Heart right ventricle (tissue), 16 donors: ENCODE measurements around the gene BPIFB3. TPM values are rescaled to one million over a fixed set of nuclear protein-coding genes. Genes with fewer than 3 reads are reported as not detected.

Experiments
- ATAC-seq, 8 donors: fragments of 200-7000 bp; cut with Tn5 transposase; one replicate each; pipeline ENCODE4 v1.9.1; 2020; ENCODE audit warnings: mild to moderate bottlenecking in 8 of 8, moderate library complexity in 8 of 8, moderate number of reproducible peaks in 1 of 8
- DNase-seq, 2 donors: peaks; one replicate each; pipeline ENCODE4 v3.0.0-alpha.2; 2020
- H3K27ac ChIP-seq, 10 donors: fragments of 200-600 bp; sonication (generic) in 2 of 10; one replicate each; pipeline versions ENCODE4 v1.5.0 to v1.8.0; 2020 to 2022; ENCODE audit warnings: mild to moderate bottlenecking in 3 of 10
- H3K27me3 ChIP-seq, 7 donors: fragments of 200-600 bp; one replicate each; pipeline ENCODE4 v1.8.0; 2021 to 2022; ENCODE audit warnings: mild to moderate bottlenecking in 2 of 7
- H3K36me3 ChIP-seq, 9 donors: fragments of 200-600 bp; sonication (generic) in 1 of 9; one replicate each; pipeline versions ENCODE4 v1.5.0 to v1.8.0; 2020 to 2022; ENCODE audit warnings: mild to moderate bottlenecking in 2 of 9
- H3K4me1 ChIP-seq, 9 donors: fragments of 200-600 bp; sonication (generic) in 1 of 9; one replicate each; pipeline versions ENCODE4 v1.5.0 to v1.8.0; 2020 to 2022; ENCODE audit warnings: mild to moderate bottlenecking in 4 of 9
- H3K4me3 ChIP-seq, 10 donors: fragments of 200-600 bp; sonication (generic) in 2 of 10; one replicate each; pipeline versions ENCODE4 v1.5.0 to v1.8.0; 2020 to 2022; ENCODE audit warnings: mild to moderate bottlenecking in 7 of 10, moderate library complexity in 2 of 10
- H3K9me3 ChIP-seq, 11 donors: fragments of 200-600 bp in 10 of 11; sonication (generic) in 2 of 11; one replicate each; pipeline versions ENCODE4 v1.5.0 to v1.8.0; 2013 to 2022; ENCODE audit warnings: mild to moderate bottlenecking in 2 of 11, control low read depth in 1 of 11, moderate library complexity in 1 of 11
- CTCF ChIP-seq, 9 donors: fragments of 200-600 bp; sonication (generic) in 2 of 9; IDR thresholded peaks; one replicate each; pipeline versions ENCODE4 v1.5.0 to v1.8.0; 2021 to 2022; ENCODE audit warnings: antibody characterized with exemption in 9 of 9, mild to moderate bottlenecking in 5 of 9, moderate library complexity in 1 of 9
- WGBS, 2 donors: extraction: QIAGEN DNeasy Blood & Tissue Kit; methylation state at CpG; one replicate each; pipeline ENCODE4 v1.1.7; 2013; ENCODE audit warnings: inconsistent platforms in 1 of 2; 5-methylcytosine and 5-hydroxymethylcytosine counted together
- intact Hi-C, 10 donors: fragments of 100-400 bp; cut with DNase I; formaldehyde crosslinking; loops; one replicate each; pipeline versions ENCODE4 v1.11.1 to v1.14.2; 2022
- polyA plus RNA-seq, 2 donors: library from polyadenylated mRNA; stranded (reverse); fragments of 200-250 nt; gene quantifications; one replicate each; pipeline ENCODE4 v1.2.3, GENCODE V29; 2013
- total RNA-seq, 10 donors: library from RNA; stranded (reverse); fragmentation: NEBNext Ultra II Directional in 3 of 10; extraction: Animal tissue kit (Norgen Biotek cat#: 25700) in 3 of 10; gene quantifications; one replicate each; pipeline versions ENCODE4 v1.2.1 to v1.2.4, GENCODE V29; 2021 to 2023
- donor health status: Arrhythmogenic right ventricular cardiomyopathy.
- donor health status: ischemic (EF 13 %, LVEDD 7.1; RV severe dilation, severe dysfunction).
- donor health status: healthy with polysubstance abuse.
- donor health status: DM: no; HTN: yes; CAD: no.
- donor health status: DM: no; HTN: no; CAD: no.
- donor health status: ischemic (EF 25% LVEDD 6.9; RV normal size, moderate dysfunction).
- donor health status: ischemic (EF 25% LVEDD 5.7; RV mildly dilated, moderate dysfunction).
- donor health status: healthy.
- donor health status: DM: yes; HTN: yes; CAD: no.
- donor health status: Ischemic cardiomyopathy.
- donor health status: ischemic (EF 35%, LVEDD 5.7; RV mildly dilated, moderate dysfunction).
- donor health status: nonischemic (EF 11% LVEDD 7.7; RV severe dilation, severe dysfunction).
- donor health status: DM: yes; HTN: yes; CAD: no.
- donor health status: PGD.
- donor health status: ischemic (EF 29% LVEDD 5.4; RV normal size, mild dysfunction).
- donor health status: nonischemic (EF 23%, LVEDD 6.1; RV moderate dilation, normal function).

Gene BPIFB3
- total and polyA plus RNA-seq, 12 donors: not detected

GRCh38 chr20:33074675-33075074 is 21.0 kb downstream of the BPIFB3 start:
- Histone ChIP-seq H3K4me3 (no peak overlapping the region), H3K4me1 (no peaks in the 10 kb centered on the region), H3K9me3 (peaks cover 0 to 6% (median 0%) of the 10 kb centered on the region in 11 donors), H3K36me3 (no peaks in the 10 kb centered on the region), H3K27ac (no peak overlapping the region), H3K27me3 (peaks cover 0 to 27% (median 15%) of the 10 kb centered on the region in 7 donors)
- no peak for TF ChIP-seq CTCF (IDR thresholded peaks at IDR 0.05)
- intact Hi-C loops: loop anchor here in 2 of 10 donors (5.0 kb wide), 1 partner anchor 172 kb away; no protein-coding TSS in a partner anchor
- DNase-seq (no peak), ATAC-seq (no peak)
- 83 to 88% methylated on average over 2 of the region's 2 CpGs for WGBS, 2 donors

GRCh38 chr20:33075281-33075680 is 21.6 kb downstream of the BPIFB3 start:
- Histone ChIP-seq H3K27me3 (peaks cover 0 to 26% (median 14%) of the 10 kb centered on the region in 7 donors), H3K27ac (no peak overlapping the region), H3K9me3 (peaks cover 0 to 6% (median 0%) of the 10 kb centered on the region in 11 donors), H3K4me3 (no peak overlapping the region), H3K4me1 (no peaks in the 10 kb centered on the region), H3K36me3 (no peaks in the 10 kb centered on the region)
- DNase-seq (no peak), ATAC-seq (no peak)
- intact Hi-C loops: loop anchor here in 2 of 10 donors (5.0 kb wide), 1 partner anchor 173 kb away; no protein-coding TSS in a partner anchor
- 54 to 58% methylated on average over 6 of the region's 6 CpGs for WGBS, 2 donors
- TF ChIP-seq CTCF (IDR thresholded peaks at IDR 0.05): no peak

- H3K9me3 ChIP-seq: peaks cover 0 to 6% (median 0%) of the 10 kb centered on the region in 11 donors
- H3K4me1 ChIP-seq: no peaks in the 10 kb centered on the region
- intact Hi-C loops: loop anchor here in 2 of 10 donors (5.0 kb wide), 1 partner anchor 175 kb away; no protein-coding TSS in a partner anchor
- TF ChIP-seq CTCF (IDR thresholded peaks at IDR 0.05): peak in 4 of 9 donors; percentile 27 to 42 (median 32)
- 61 to 64% methylated on average over 6 of the region's 6 CpGs for WGBS, 2 donors
- ATAC-seq (no peak), DNase-seq (no peak)
- peaks cover 0 to 22% (median 9%) of the 10 kb centered on the region in 7 donors for H3K27me3 ChIP-seq
- H3K36me3 ChIP-seq: no peaks in the 10 kb centered on the region
- no peak overlapping the region for H3K27ac ChIP-seq
- H3K4me3 ChIP-seq: no peak overlapping the region
Measured at GRCh38 chr20:33076662-33077372, 23.1 kb downstream of the BPIFB3 start.

- WGBS, 2 donors: 81 to 92% methylated on average over 2 of the region's 2 CpGs
- intact Hi-C loops: loop anchor here in 2 of 10 donors (5.0 kb wide), 1 partner anchor 177 kb away; no protein-coding TSS in a partner anchor
- peaks cover 0 to 25% (median 9%) of the 10 kb centered on the region in 7 donors for H3K27me3 ChIP-seq
- no peaks in the 10 kb centered on the region for H3K36me3 ChIP-seq
- H3K9me3 ChIP-seq: no peaks in the 10 kb centered on the region
- no peaks in the 10 kb centered on the region for H3K4me1 ChIP-seq
- H3K4me3 ChIP-seq: no peak within 1 kb of the TSS
- TF ChIP-seq CTCF (IDR thresholded peaks at IDR 0.05): no peak
- ATAC-seq (no peak), DNase-seq (no peak)
- no peak within 1 kb of the TSS for H3K27ac ChIP-seq
Measured at GRCh38 chr20:33079259-33079658, 25.6 kb downstream of the BPIFB3 start, which contains the start of gene BPIFB4. Gene BPIFB4, plus strand, starts transcription at chr20:33079643. Its CDS starts 1,884 bp downstream, at chr20:33081527.
